MM.1S (cell line): Measurements from ENCODE around the gene C17orf113.

Source experiments
- DNase-seq: peaks from one replicate; pipeline ENCODE4 v3.0.0-alpha.2; 2015
- H2AFZ ChIP-seq: fragments of 300-600 bp; sonication (generic); 2 replicates; pipeline ENCODE4 v1.6.0; 2016; ENCODE audit warnings: antibody characterized with exemption, low read length
- H3F3A ChIP-seq: fragments of 300-600 bp; sonication (generic); 2 replicates; pipeline ENCODE4 v1.6.1; 2016; ENCODE audit warnings: mild to moderate bottlenecking, antibody characterized with exemption, low read length, moderate library complexity, mixed read lengths; ENCODE audit not compliant: insufficient read depth
- H3K27ac ChIP-seq: fragments of 300-600 bp; sonication (generic); 2 replicates; pipeline ENCODE4 v1.5.1; 2016; ENCODE audit warnings: mild to moderate bottlenecking, low read length
- H3K27me3 ChIP-seq: fragments of 300-600 bp; sonication (generic); replicated peaks from 2 replicates; pipeline ENCODE4 v1.6.0; 2016; ENCODE audit warnings: low read length; ENCODE audit not compliant: insufficient read depth
- H3K36me3 ChIP-seq: fragments of 300-600 bp; sonication (generic); replicated peaks from 2 replicates; pipeline ENCODE4 v1.6.1; 2016; ENCODE audit warnings: mild to moderate bottlenecking, low read length, mixed read lengths; ENCODE audit not compliant: insufficient read depth
- H3K4me1 ChIP-seq: fragments of 300-600 bp; sonication (generic); 2 replicates; pipeline ENCODE4 v1.6.1; 2016; ENCODE audit warnings: low read length, mixed read lengths
- H3K4me2 ChIP-seq: fragments of 300-600 bp; sonication (generic); 2 replicates; pipeline ENCODE4 v1.6.0; 2016; ENCODE audit warnings: low read depth, low read length
- H3K4me3 ChIP-seq: fragments of 300-600 bp; sonication (generic); 2 replicates; pipeline ENCODE4 v1.5.1; 2016; ENCODE audit warnings: low read length, mixed read lengths
- H3K79me2 ChIP-seq: fragments of 300-600 bp; sonication (generic); 2 replicates; pipeline ENCODE4 v1.6.1; 2016; ENCODE audit warnings: mixed run types, low read length, mixed read lengths
- H3K9ac ChIP-seq: fragments of 300-600 bp; sonication (generic); 2 replicates; pipeline ENCODE4 v1.6.1; 2016; ENCODE audit warnings: low read length, mixed read lengths
- H3K9me2 ChIP-seq: fragments of 300-600 bp; sonication (generic); replicated peaks from 2 replicates; pipeline ENCODE4 v1.6.1; 2016; ENCODE audit warnings: mild to moderate bottlenecking, low read length, mixed read lengths; ENCODE audit not compliant: insufficient read depth
- H3K9me3 ChIP-seq: fragments of 300-600 bp; sonication (generic); replicated peaks from 2 replicates; pipeline ENCODE4 v1.6.1; 2016; ENCODE audit warnings: mild to moderate bottlenecking, low read length, mixed read lengths; ENCODE audit not compliant: insufficient read depth
- H4K20me1 ChIP-seq: fragments of 300-600 bp; sonication (generic); 2 replicates; pipeline ENCODE4 v1.6.1; 2016; ENCODE audit warnings: mild to moderate bottlenecking, low read length, moderate library complexity, mixed read lengths; ENCODE audit not compliant: insufficient read depth
- CTCF ChIP-seq: fragments of 300-600 bp; sonication (generic); IDR thresholded peaks from 2 replicates; pipeline ENCODE4 v1.5.1; 2016; ENCODE audit warnings: antibody characterized with exemption, low read length, mixed read lengths
- EZH2 ChIP-seq: fragments of 300-600 bp; sonication (generic); optimal IDR thresholded peaks from 2 replicates; pipeline ENCODE3; 2017; ENCODE audit warnings: low read depth, mild to moderate bottlenecking, antibody characterized with exemption, low read length, mixed read lengths
- EZH2phosphoT487 ChIP-seq: fragments of 300-600 bp; sonication (generic); IDR thresholded peaks from 2 replicates; pipeline ENCODE4 v1.6.1; 2018; ENCODE audit warnings: antibody characterized with exemption, low read length

The C17orf113 gene

GRCh38 chr17:42090964-42091790, 40.8 kb upstream of the C17orf113 start:
- Histone ChIP-seq H3K4me1 (no peaks in the 10 kb centered on the region), H3K9me2 (no peaks in the 10 kb centered on the region), H3K9ac (no peak overlapping the region), H3K4me3 (no peak overlapping the region), H3K27me3 (peaks cover 12% of the 10 kb centered on the region; the same call in 1 of the 2 replicates), H3F3A (no peaks in the 10 kb centered on the region), H3K79me2 (no peaks in the 10 kb centered on the region), H3K27ac (no peak overlapping the region), H3K36me3 (no peaks in the 10 kb centered on the region), H3K9me3 (no peaks in the 10 kb centered on the region), H2AFZ (no peak overlapping the region), H4K20me1 (no peaks in the 10 kb centered on the region), H3K4me2 (no peak overlapping the region)
- no peak for DNase-seq
- TF ChIP-seq CTCF (no peak), EZH2 (no peak), EZH2phosphoT487 (no peak)

- Histone ChIP-seq H3K9me3 (no peaks in the 10 kb centered on the region), H3K9me2 (no peaks in the 10 kb centered on the region), H2AFZ (no peak overlapping the region), H3K9ac (no peak overlapping the region), H3K27me3 (peaks cover 12% of the 10 kb centered on the region; the same call in 1 of the 2 replicates), H3K4me3 (no peak overlapping the region), H3K27ac (no peak overlapping the region), H4K20me1 (no peaks in the 10 kb centered on the region), H3K36me3 (no peaks in the 10 kb centered on the region), H3K79me2 (no peaks in the 10 kb centered on the region), H3K4me2 (no peak overlapping the region), H3F3A (no peaks in the 10 kb centered on the region), H3K4me1 (no peaks in the 10 kb centered on the region)
- DNase-seq = no peak
- no peak for TF ChIP-seq CTCF
- TF ChIP-seq EZH2 = no peak
- TF ChIP-seq EZH2phosphoT487 = no peak
Observed at GRCh38 chr17:42088736-42089135, 38.3 kb upstream of the C17orf113 start.

GRCh38 chr17:42087736-42088705, 37.6 kb upstream of the C17orf113 start:
- Histone ChIP-seq H3K36me3 (no peaks in the 10 kb centered on the region), H3K4me1 (no peaks in the 10 kb centered on the region), H3K79me2 (no peaks in the 10 kb centered on the region), H3F3A (no peaks in the 10 kb centered on the region), H3K27me3 (peaks cover 12% of the 10 kb centered on the region; the same call in 1 of the 2 replicates), H4K20me1 (no peaks in the 10 kb centered on the region), H3K9me2 (no peaks in the 10 kb centered on the region), H3K4me2 (no peak overlapping the region), H3K9me3 (no peaks in the 10 kb centered on the region), H3K4me3 (no peak overlapping the region), H3K27ac (no peak overlapping the region), H2AFZ (no peak overlapping the region), H3K9ac (no peak overlapping the region)
- no peak for DNase-seq
- TF ChIP-seq EZH2 = no peak
- no peak for TF ChIP-seq EZH2phosphoT487
- TF ChIP-seq CTCF = no peak
